SK-N-SH (cell line): ENCODE results near the gene MTHFS. TPM values are rescaled to one million over a fixed set of nuclear protein-coding genes. Genes with fewer than 3 reads are reported as not detected.

Experiments used
- CTCF ChIA-PET: fragments of 300-600, 350-600 bp; formaldehyde crosslinking; extraction: SDS; loops from one replicate; lab custom pipeline; 2021; lab: Yijun Ruan, JAX
- POLR2A ChIA-PET: fragments of 350-600 bp; sonication (Branson Sonifier 250); formaldehyde crosslinking; extraction: SDS; loops from one replicate; lab custom pipeline; 2020; ENCODE audit warnings: antibody characterized with exemption, inconsistent platforms; lab: Yijun Ruan, JAX
- DNase-seq: peaks from one replicate; pipeline ENCODE4 v3.0.0; 2012
- H2AFZ ChIP-seq: fragments of 200-600 bp; sonication (generic); 2 replicates; pipeline ENCODE4 v1.8.1; 2016; ENCODE audit warnings: antibody characterized with exemption, mild to moderate bottlenecking, low read depth
- H3F3A ChIP-seq: fragments of 200-600 bp; sonication (generic); replicated peaks from 2 replicates; pipeline ENCODE3; 2016; ENCODE audit warnings: antibody characterized with exemption, mild to moderate bottlenecking; ENCODE audit not compliant: insufficient read depth
- H3K27ac ChIP-seq, 2 experiments: fragments of 200-500 bp in 1 of 2; fragments of 200-600 bp in 1 of 2; sonication (Bioruptor generic) in 1 of 2; sonication (generic), shearing (Covaris generic) in 1 of 2; 2 replicates each; pipeline versions ENCODE4 v1.5.1 to v1.6.1; 2014 to 2016; ENCODE audit warnings: low read depth in 2 of 2, inconsistent platforms in 1 of 2, low read length in 1 of 2, mild to moderate bottlenecking in 1 of 2, mixed read lengths in 1 of 2
- H3K27me3 ChIP-seq: fragments of 200-600 bp; sonication (generic), shearing (Covaris generic); 2 replicates; pipeline ENCODE4 v1.6.1; 2016; ENCODE audit warnings: mixed run types; ENCODE audit not compliant: insufficient read depth
- H3K36me3 ChIP-seq, 2 experiments: fragments of 200-500 bp in 1 of 2; fragments of 200-600 bp in 1 of 2; sonication (Bioruptor generic) in 1 of 2; sonication (generic) in 1 of 2; replicated peaks in 1 of 2; 2 replicates each; pipeline versions ENCODE3 to v1.5.1; 2014 to 2016; ENCODE audit warnings: low read length in 1 of 2, mild to moderate bottlenecking in 1 of 2; ENCODE audit not compliant: insufficient read depth in 2 of 2, control insufficient read depth in 1 of 2
- H3K4me1 ChIP-seq, 2 experiments: fragments of 200-500 bp in 1 of 2; fragments of 200-600 bp in 1 of 2; sonication (Bioruptor generic) in 1 of 2; sonication (generic), shearing (Covaris generic) in 1 of 2; 2 replicates each; pipeline versions ENCODE4 v1.5.1 to v1.6.1; 2014 to 2016; ENCODE audit warnings: low read depth in 1 of 2, low read length in 1 of 2, mixed run types in 1 of 2; ENCODE audit not compliant: insufficient read depth in 2 of 2, control insufficient read depth in 1 of 2
- H3K4me2 ChIP-seq: fragments of 200-600 bp; sonication (generic), shearing (Covaris generic); 2 replicates; pipeline ENCODE4 v1.6.1; 2017; ENCODE audit warnings: mixed run types
- H3K4me3 ChIP-seq, 2 experiments: fragments of 200-500 bp in 1 of 2; fragments of 200-600 bp in 1 of 2; sonication (Bioruptor generic) in 1 of 2; sonication (generic), shearing (Covaris generic) in 1 of 2; 2 replicates each; pipeline versions ENCODE4 v1.5.1 to v1.8.1; 2014 to 2016; ENCODE audit warnings: low read depth in 2 of 2, inconsistent platforms in 1 of 2, low read length in 1 of 2, mild to moderate bottlenecking in 1 of 2, mixed read lengths in 1 of 2, moderate library complexity in 1 of 2
- H3K79me2 ChIP-seq: fragments of 200-600 bp; sonication (generic); 2 replicates; pipeline ENCODE4 v1.8.1; 2017; ENCODE audit warnings: mild to moderate bottlenecking; ENCODE audit not compliant: insufficient read depth
- H3K9ac ChIP-seq: fragments of 200-600 bp; sonication (generic); 2 replicates; pipeline ENCODE4 v1.6.1; 2017; ENCODE audit warnings: mixed run types
- H3K9me2 ChIP-seq: fragments of 200-600 bp; sonication (generic); 2 replicates; pipeline ENCODE4 v1.6.1; 2017; ENCODE audit warnings: mixed run types
- H3K9me3 ChIP-seq: fragments of 200-600 bp; sonication (generic); 2 replicates; pipeline ENCODE4 v1.6.1; 2017; ENCODE audit warnings: mixed run types, mild to moderate bottlenecking, moderate library complexity
- H4K20me1 ChIP-seq: fragments of 200-600 bp; sonication (generic); 2 replicates; pipeline ENCODE4 v1.6.1; 2017; ENCODE audit warnings: mild to moderate bottlenecking, mixed run types; ENCODE audit not compliant: insufficient read depth
- CHD2 ChIP-seq: fragments of 150-350 bp; IDR thresholded peaks from 2 replicates; pipeline ENCODE4 v1.6.1; 2018; ENCODE audit warnings: low read length; ENCODE audit not compliant: partially characterized antibody
- CTCF ChIP-seq: fragments of 200-600 bp; sonication (generic); IDR thresholded peaks from 2 replicates; pipeline ENCODE4 v1.6.1; 2017; ENCODE audit warnings: antibody characterized with exemption, mild to moderate bottlenecking, moderate library complexity
- ELF1 ChIP-seq: IDR thresholded peaks from 2 replicates; pipeline ENCODE4 v1.4.0; 2012
- EP300 ChIP-seq, 2 experiments: IDR thresholded peaks; 2 replicates each; pipeline versions ENCODE4 v1.4.0 to v1.6.1; 2012; ENCODE audit warnings: borderline replicate concordance in 1 of 2, low read depth in 1 of 2, low read length in 1 of 2
- EZH2phosphoT487 ChIP-seq: fragments of 200-600 bp; sonication (generic); IDR thresholded peaks from 2 replicates; pipeline ENCODE4 v1.6.1; 2017; ENCODE audit warnings: low read depth, mixed run types, mild to moderate bottlenecking, antibody characterized with exemption, moderate library complexity, borderline replicate concordance
- FOSL2 ChIP-seq: IDR thresholded peaks from 2 replicates; pipeline ENCODE4 v1.4.0; 2012; ENCODE audit warnings: low read depth, mild to moderate bottlenecking, moderate library complexity, borderline replicate concordance
- GABPA ChIP-seq: IDR thresholded peaks from 2 replicates; pipeline ENCODE4 v1.4.0; 2012; ENCODE audit warnings: low read depth, mild to moderate bottlenecking
- IRF3 ChIP-seq: fragments of 150-350 bp; IDR thresholded peaks from 2 replicates; pipeline ENCODE4 v1.6.1; 2016; ENCODE audit warnings: mild to moderate bottlenecking, low read depth, low read length
- JUND ChIP-seq: IDR thresholded peaks from 2 replicates; pipeline ENCODE4 v1.4.0; 2012
- MAX ChIP-seq: IDR thresholded peaks from 2 replicates; pipeline ENCODE4 v1.4.0; 2012; ENCODE audit warnings: low read depth
- MXI1 ChIP-seq: IDR thresholded peaks from 2 replicates; pipeline ENCODE4 v1.6.1; 2012; ENCODE audit warnings: mild to moderate bottlenecking, low read depth, low read length, improper control_type of control experiment
- NFIC ChIP-seq: IDR thresholded peaks from 2 replicates; pipeline ENCODE4 v1.4.0; 2012; ENCODE audit warnings: borderline replicate concordance
- NRF1 ChIP-seq: IDR thresholded peaks from 2 replicates; pipeline ENCODE4 v1.6.1; 2012; ENCODE audit warnings: low read depth, mild to moderate bottlenecking, low read length
- PBX3 ChIP-seq: IDR thresholded peaks from 2 replicates; pipeline ENCODE4; 2012
- RAD21 ChIP-seq: IDR thresholded peaks from 2 replicates; pipeline ENCODE4 v1.6.1; 2012; ENCODE audit warnings: mild to moderate bottlenecking, low read length
- RFX5 ChIP-seq: IDR thresholded peaks from 2 replicates; pipeline ENCODE4 v1.6.1; 2012; ENCODE audit warnings: mild to moderate bottlenecking, improper control_type of control experiment, low read length
- SMC3 ChIP-seq: IDR thresholded peaks from 2 replicates; pipeline ENCODE4 v1.6.1; 2012; ENCODE audit warnings: low read depth, low read length, improper control_type of control experiment
- TAF1 ChIP-seq: IDR thresholded peaks from 2 replicates; pipeline ENCODE4 v1.6.1; 2012; ENCODE audit warnings: low read depth, mild to moderate bottlenecking, low read length, moderate library complexity, borderline replicate concordance
- TCF12 ChIP-seq: IDR thresholded peaks from 2 replicates; pipeline ENCODE4 v1.4.0; 2012
- YY1 ChIP-seq: IDR thresholded peaks from 2 replicates; pipeline ENCODE4 v1.4.0; 2012; ENCODE audit warnings: low read depth, mild to moderate bottlenecking
- WGBS: methylation state at CpG from one replicate; pipeline ENCODE4 v1.1.6; 2017; ENCODE audit warnings: low lambda C conversion rate; 5-methylcytosine and 5-hydroxymethylcytosine counted together
- polyA plus RNA-seq, 3 experiments: library from polyadenylated mRNA; depleted of rRNA; stranded (reverse); fragments of >200 nt; gene quantifications; 2 replicates each; pipeline ENCODE4 v1.2.3, GENCODE V29; 2012

The MTHFS gene
- polyA plus RNA-seq, 1 of the 3 experiments (the other 2 are of a cell fraction): 21.9 TPM

GRCh38 chr15:79849789-79850188 is 47.0 kb downstream of the MTHFS start (continued):
- TF ChIP-seq CTCF (peak; percentile 76), TAF1 (no peak), PBX3 (no peak), JUND (no peak)

GRCh38 chr15:79846539-79846938 is 50.3 kb downstream of the MTHFS start:
- Histone ChIP-seq H3K9me3 (no peaks in the 10 kb centered on the region), H3K4me1 (no peaks in the 10 kb centered on the region), H3K27me3 (no peaks in the 10 kb centered on the region), H2AFZ (no peak overlapping the region), H3K9me2 (no peaks in the 10 kb centered on the region), H3K27ac (no peak overlapping the region), H3K9ac (no peak overlapping the region), H3F3A (no peaks in the 10 kb centered on the region), H3K4me2 (no peak overlapping the region), H3K4me3 (no peak overlapping the region), H3K79me2 (no peaks in the 10 kb centered on the region), H4K20me1 (no peaks in the 10 kb centered on the region)
- ChIA-PET CTCF (interaction anchor here (1.0 kb wide), 1 partner anchor 467 kb away, joined by 3 read pairs; no protein-coding TSS in a partner anchor), POLR2A (no interaction called here)
- no peak for DNase-seq
- WGBS: 97% methylated on average over 2 of the region's 2 CpGs
- no peak for TF ChIP-seq JUND
- no peak for TF ChIP-seq NFIC
- no peak for TF ChIP-seq YY1
- no peak for TF ChIP-seq EZH2phosphoT487
- TF ChIP-seq ELF1: no peak
- TF ChIP-seq IRF3: no peak
- TF ChIP-seq RAD21: no peak
- TF ChIP-seq NRF1: no peak
- no peak for TF ChIP-seq RFX5
- TF ChIP-seq MXI1: no peak
- TF ChIP-seq EP300 (IDR thresholded peaks at IDR 0.05; ENCODE audit: borderline replicate concordance in 1 of 2, low read depth in 1 of 2, low read length in 1 of 2): no peak
- TF ChIP-seq TCF12: no peak
- TF ChIP-seq MAX: no peak
- TF ChIP-seq SMC3: no peak
- no peak for TF ChIP-seq TAF1
- TF ChIP-seq GABPA: no peak
- no peak for TF ChIP-seq FOSL2
- no peak for TF ChIP-seq CHD2
- TF ChIP-seq, all 33 proteins: peak for 0
- peaks cover 0 to 17% of the 10 kb centered on the region in 2 experiments for H3K36me3 ChIP-seq
